Smooth muscle cell (in vitro differentiated cells): ENCODE data around the gene DAZAP1. TPM values are rescaled to one million over a fixed set of nuclear protein-coding genes. Genes with fewer than 3 reads are reported as not detected.

ENCODE experiments used
- DNase-seq: peaks from one replicate; lab custom pipeline; 2025; ENCODE audit not compliant: unreplicated experiment; lab: John Stamatoyannopoulos, UW
- H2AFZ ChIP-seq: fragments of 200-600 bp; sonication (generic); 2 replicates; pipeline ENCODE4 v1.6.0; 2016; ENCODE audit warnings: antibody characterized with exemption, low read depth, mild to moderate bottlenecking
- H3F3A ChIP-seq: fragments of 200-600 bp; sonication (generic); 2 replicates; pipeline ENCODE4 v1.6.0; 2017; ENCODE audit warnings: antibody characterized with exemption, low read depth
- H3K27ac ChIP-seq: fragments of 200-600 bp; sonication (generic); 2 replicates; pipeline ENCODE4 v1.5.1; 2016; ENCODE audit warnings: low read depth, mild to moderate bottlenecking
- H3K27me3 ChIP-seq: fragments of 200-600 bp; sonication (generic); 2 replicates; pipeline ENCODE4 v1.6.1; 2016; ENCODE audit warnings: low read depth, mild to moderate bottlenecking
- H3K36me3 ChIP-seq: fragments of 200-600 bp; sonication (generic); 2 replicates; pipeline ENCODE4 v1.5.1; 2016; ENCODE audit warnings: low read depth
- H3K4me1 ChIP-seq: fragments of 200-600 bp; sonication (generic); 2 replicates; pipeline ENCODE4 v1.5.1; 2016; ENCODE audit warnings: low read depth
- H3K4me2 ChIP-seq: fragments of 200-600 bp; sonication (generic); 2 replicates; pipeline ENCODE4 v1.6.0; 2016; ENCODE audit warnings: mild to moderate bottlenecking
- H3K4me3 ChIP-seq: fragments of 200-600 bp; sonication (generic); 2 replicates; pipeline ENCODE4 v1.5.1; 2016; ENCODE audit warnings: mild to moderate bottlenecking
- H3K79me2 ChIP-seq: fragments of 200-600 bp; sonication (generic); 2 replicates; pipeline ENCODE4 v1.6.0; 2016; ENCODE audit warnings: low read depth, mild to moderate bottlenecking
- H3K9ac ChIP-seq: fragments of 200-600 bp; sonication (generic); 2 replicates; pipeline ENCODE4 v1.6.0; 2016; ENCODE audit warnings: low read depth
- H3K9me3 ChIP-seq: fragments of 200-600 bp; sonication (generic); replicated peaks from 2 replicates; pipeline ENCODE4 v1.5.1; 2016; ENCODE audit warnings: low read depth
- H4K20me1 ChIP-seq: fragments of 200-600 bp; sonication (generic); 2 replicates; pipeline ENCODE4 v1.6.0; 2016; ENCODE audit warnings: low read depth
- WGBS: methylation state at CpG from one replicate; pipeline ENCODE4 v1.1.7; 2016; ENCODE audit warnings: low lambda C conversion rate; 5-methylcytosine and 5-hydroxymethylcytosine counted together
- polyA plus RNA-seq: library from polyadenylated mRNA; unstranded; fragments of >200 nt; fragmentation: Nextera tagmentation; extraction: Ambion mirVana; gene quantifications from 2 replicates; pipeline ENCODE4 v1.2.1, GENCODE V29; 2016
- total RNA-seq: library from RNA; depleted of rRNA; stranded (reverse); fragments of >200 nt; gene quantifications from 2 replicates; pipeline ENCODE4 v1.2.3, GENCODE V29; 2014
- TF ChIP-seq, protein P1 (sequence below): fragments of 200-600 bp; sonication (generic); IDR thresholded peaks from 2 replicates; pipeline ENCODE4 v1.5.1; 2017; ENCODE audit warnings: borderline replicate concordance, mild to moderate bottlenecking, antibody characterized with exemption; ENCODE audit not compliant: insufficient read depth, poor library complexity, severe bottlenecking

Gene DAZAP1
- total and polyA plus RNA-seq, 2 experiments from 2014 or later = 35.5 to 41.7 TPM

DNA sequence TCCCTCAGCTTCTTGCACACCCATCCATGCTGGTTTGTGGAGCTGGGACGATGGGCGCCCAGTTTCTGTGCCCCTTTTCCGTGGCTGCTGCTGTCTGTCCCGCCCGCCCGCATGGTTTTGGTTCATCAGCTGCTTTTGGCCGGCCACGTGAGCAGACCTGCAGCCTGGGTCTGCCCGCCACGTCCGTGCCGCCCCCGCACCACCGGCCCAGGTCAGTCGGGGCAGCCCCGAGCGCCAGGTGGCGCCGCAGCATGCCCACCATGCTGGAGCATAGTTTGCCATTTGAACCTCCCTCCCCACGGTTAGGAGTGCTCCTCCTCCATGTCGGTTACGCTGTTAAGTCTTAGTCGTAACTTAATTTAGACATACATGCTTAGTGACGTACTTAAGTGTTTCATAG lies 15.6 kb downstream of the DAZAP1 start:
- H2AFZ ChIP-seq = no peak overlapping the region
- whole genome bisulfite sequencing = 96% methylated on average over 24 of the region's 24 CpGs

DNA sequence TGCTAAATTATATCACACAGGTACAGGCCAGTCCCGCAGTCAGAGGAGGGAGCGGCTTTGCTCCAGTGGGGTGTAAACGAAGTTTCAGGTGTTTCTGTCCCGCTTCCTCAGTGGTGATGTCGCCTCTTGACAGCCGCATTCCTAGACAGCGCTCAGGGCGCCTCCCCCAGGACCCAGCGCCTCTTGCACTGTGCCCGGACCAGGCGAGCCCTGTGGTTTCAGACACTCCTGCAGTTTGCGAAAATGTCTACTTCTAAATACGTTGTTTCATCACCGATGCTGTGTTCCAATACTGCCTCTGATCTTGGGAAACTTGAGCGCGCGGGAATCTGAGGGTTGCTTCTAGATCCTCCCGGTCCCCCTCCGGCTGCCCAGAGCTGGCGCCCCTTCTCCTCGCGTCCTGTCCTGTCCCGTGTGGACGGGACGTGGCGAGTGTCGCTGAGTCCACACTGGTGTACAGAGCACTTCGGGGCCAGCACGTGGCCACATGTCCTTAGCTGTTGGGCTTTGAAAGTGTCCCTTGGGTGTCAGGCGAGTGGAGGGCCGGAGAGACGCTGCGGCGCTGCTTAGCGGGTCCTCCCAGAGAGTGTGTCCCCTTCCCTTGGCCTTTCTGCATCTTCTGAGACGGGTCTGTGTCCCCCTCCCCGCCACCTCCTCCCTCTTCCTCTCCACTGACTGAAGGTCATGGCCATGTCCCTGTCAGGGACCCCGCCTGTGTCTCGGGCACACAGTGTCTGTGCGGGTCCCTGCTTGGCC lies 16.2 kb downstream of the DAZAP1 start:
- TF ChIP-seq, protein P1, sequence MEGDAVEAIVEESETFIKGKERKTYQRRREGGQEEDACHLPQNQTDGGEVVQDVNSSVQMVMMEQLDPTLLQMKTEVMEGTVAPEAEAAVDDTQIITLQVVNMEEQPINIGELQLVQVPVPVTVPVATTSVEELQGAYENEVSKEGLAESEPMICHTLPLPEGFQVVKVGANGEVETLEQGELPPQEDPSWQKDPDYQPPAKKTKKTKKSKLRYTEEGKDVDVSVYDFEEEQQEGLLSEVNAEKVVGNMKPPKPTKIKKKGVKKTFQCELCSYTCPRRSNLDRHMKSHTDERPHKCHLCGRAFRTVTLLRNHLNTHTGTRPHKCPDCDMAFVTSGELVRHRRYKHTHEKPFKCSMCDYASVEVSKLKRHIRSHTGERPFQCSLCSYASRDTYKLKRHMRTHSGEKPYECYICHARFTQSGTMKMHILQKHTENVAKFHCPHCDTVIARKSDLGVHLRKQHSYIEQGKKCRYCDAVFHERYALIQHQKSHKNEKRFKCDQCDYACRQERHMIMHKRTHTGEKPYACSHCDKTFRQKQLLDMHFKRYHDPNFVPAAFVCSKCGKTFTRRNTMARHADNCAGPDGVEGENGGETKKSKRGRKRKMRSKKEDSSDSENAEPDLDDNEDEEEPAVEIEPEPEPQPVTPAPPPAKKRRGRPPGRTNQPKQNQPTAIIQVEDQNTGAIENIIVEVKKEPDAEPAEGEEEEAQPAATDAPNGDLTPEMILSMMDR = no peak
- Histone ChIP-seq H3K79me2 (peaks cover 59% of the 10 kb centered on the region), H4K20me1 (peaks cover 82% of the 10 kb centered on the region), H3K27me3 (no peaks in the 10 kb centered on the region), H3K4me2 (no peak overlapping the region), H3K4me1 (no peaks in the 10 kb centered on the region), H3K4me3 (no peak overlapping the region), H3K9ac (no peak overlapping the region), H3K36me3 (no peaks in the 10 kb centered on the region), H3F3A (no peaks in the 10 kb centered on the region), H3K9me3 (no peaks in the 10 kb centered on the region), H3K27ac (no peak overlapping the region), H2AFZ (no peak overlapping the region)
- WGBS = 99% methylated on average over 40 of the region's 40 CpGs
- DNase-seq = no peak

More for the DNA sequence above, 15.6 kb downstream of the DAZAP1 start:
- Histone ChIP-seq H3K79me2 (peaks cover 65% of the 10 kb centered on the region), H3K4me3 (no peak overlapping the region), H3K4me2 (no peak overlapping the region), H3K27me3 (no peaks in the 10 kb centered on the region), H3K27ac (no peak overlapping the region), H3K9ac (no peak overlapping the region), H4K20me1 (peaks cover 89% of the 10 kb centered on the region), H3F3A (no peaks in the 10 kb centered on the region), H3K36me3 (no peaks in the 10 kb centered on the region), H3K4me1 (no peaks in the 10 kb centered on the region), H3K9me3 (no peaks in the 10 kb centered on the region)
- DNase-seq = no peak
- TF ChIP-seq, protein P1 = no peak

DNA sequence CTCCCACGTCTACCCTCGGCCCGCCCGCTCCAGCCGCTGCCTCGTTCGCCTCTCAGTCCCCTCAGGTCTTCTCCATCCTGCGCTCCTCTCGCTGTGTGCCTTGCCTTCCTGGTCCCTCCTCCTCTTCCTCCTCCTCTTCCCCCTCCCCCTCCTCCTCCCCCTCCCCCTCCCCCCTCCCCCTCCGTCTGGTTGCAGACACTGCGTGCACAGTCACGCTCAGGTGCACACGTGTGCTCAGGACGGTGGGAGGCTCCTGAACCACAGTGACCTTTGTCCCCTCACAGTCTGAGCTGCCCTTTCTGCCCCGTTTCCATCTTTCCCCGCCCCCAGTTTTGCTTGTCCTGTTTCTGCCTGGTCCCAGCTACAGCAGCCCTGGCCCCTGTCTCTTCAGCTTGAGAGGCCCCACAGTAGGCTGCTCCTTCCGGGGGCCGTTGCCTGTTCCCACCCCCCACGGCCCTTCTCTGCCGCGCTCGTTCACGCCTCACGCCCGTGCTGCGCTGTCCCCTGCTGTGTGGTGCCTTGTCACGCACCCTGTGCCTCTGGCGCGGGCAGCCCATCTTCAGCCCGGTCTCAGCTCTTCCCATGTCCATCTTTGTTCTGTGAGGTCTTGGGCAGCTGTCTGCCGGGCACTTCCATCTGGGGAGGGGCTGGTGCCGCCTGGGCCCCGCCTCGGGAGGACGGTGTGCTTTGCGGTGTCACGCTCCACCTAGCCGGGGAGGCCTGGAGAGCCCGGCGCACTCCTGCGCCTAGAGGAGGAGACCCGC lies 17.0 kb downstream of the DAZAP1 start:
- Histone ChIP-seq H3K4me2 (no peak overlapping the region), H3K36me3 (no peaks in the 10 kb centered on the region)

More for the DNA sequence above, 17.0 kb downstream of the DAZAP1 start:
- peaks cover 51% of the 10 kb centered on the region for H3K79me2 ChIP-seq
- no peaks in the 10 kb centered on the region for H3F3A ChIP-seq
- DNase-seq = no peak
- 97% methylated on average over 36 of the region's 42 CpGs for WGBS
- H2AFZ ChIP-seq = no peak overlapping the region
- TF ChIP-seq, protein P1 = no peak
- no peaks in the 10 kb centered on the region for H3K9me3 ChIP-seq
- H3K27me3 ChIP-seq = no peaks in the 10 kb centered on the region
- H4K20me1 ChIP-seq = peaks cover 80% of the 10 kb centered on the region
- no peaks in the 10 kb centered on the region for H3K4me1 ChIP-seq
- no peak overlapping the region for H3K4me3 ChIP-seq
- H3K9ac ChIP-seq = no peak overlapping the region
- no peak overlapping the region for H3K27ac ChIP-seq
